PC-3 (cell line): Measurements from ENCODE around the gene CTNNA2. TPM values are rescaled to one million over a fixed set of nuclear protein-coding genes. Genes with fewer than 3 reads are reported as not detected.

Experiments used
- ATAC-seq: fragments of 200-7000 bp; cut with Tn5 transposase; 2 replicates; pipeline ENCODE4 v1.9.1; 2020; ENCODE audit warnings: mild to moderate bottlenecking, moderate library complexity
- BruUV-seq: library from RNA; stranded (reverse); fragments of 400-500 nt; replicated peaks from 2 replicates; lab custom pipeline; 2021; lab: Mats Ljungman, UMichigan
- CTCF ChIA-PET: fragments of 300-600 bp; sonication (Branson Sonifier 250); formaldehyde crosslinking; loops from one replicate; lab custom pipeline; 2022; ENCODE audit warnings: antibody characterized with exemption; lab: Charles Lee
- POLR2A ChIA-PET: fragments of 300-600 bp; sonication (Branson Sonifier 250); formaldehyde crosslinking; loops from one replicate; lab custom pipeline; 2022; ENCODE audit warnings: antibody characterized with exemption; ENCODE audit not compliant: unreplicated experiment; lab: Charles Lee
- DNase-seq: peaks from one replicate; pipeline ENCODE4 v3.0.0-alpha.2; 2015
- H2AFZ ChIP-seq: fragments of 300-600 bp; sonication (generic); 2 replicates; pipeline ENCODE4 v1.6.0; 2016; ENCODE audit warnings: antibody characterized with exemption, low read length
- H3F3A ChIP-seq: fragments of 300-600 bp; sonication (generic); one replicate; pipeline ENCODE4 v1.6.0; 2017; ENCODE audit warnings: antibody characterized with exemption, low read length, control low read depth, mild to moderate bottlenecking; ENCODE audit not compliant: unreplicated experiment
- H3K27ac ChIP-seq: fragments of 300-600 bp; sonication (generic); 2 replicates; pipeline ENCODE4 v1.5.1; 2016; ENCODE audit warnings: mild to moderate bottlenecking, low read length
- H3K27me3 ChIP-seq: fragments of 300-600 bp; sonication (generic); 2 replicates; pipeline ENCODE4 v1.6.1; 2016; ENCODE audit warnings: low read length, mixed read lengths
- H3K36me3 ChIP-seq: fragments of 300-600 bp; sonication (generic); 2 replicates; pipeline ENCODE4 v1.6.1; 2016; ENCODE audit warnings: low read depth, mixed run types, low read length, mixed read lengths
- H3K4me1 ChIP-seq: fragments of 300-600 bp; sonication (generic); 2 replicates; pipeline ENCODE4 v1.5.1; 2016; ENCODE audit warnings: low read length; ENCODE audit not compliant: insufficient read depth
- H3K4me2 ChIP-seq: fragments of 300-600 bp; sonication (generic); 2 replicates; pipeline ENCODE4 v1.6.0; 2016; ENCODE audit warnings: low read length
- H3K4me3 ChIP-seq: fragments of 300-600 bp; sonication (generic); 2 replicates; pipeline ENCODE4 v1.5.1; 2016; ENCODE audit warnings: mild to moderate bottlenecking, low read length, mixed read lengths
- H3K79me2 ChIP-seq: fragments of 300-600 bp; sonication (generic); 2 replicates; pipeline ENCODE4 v1.6.1; 2017; ENCODE audit warnings: low read length, mixed read lengths
- H3K9ac ChIP-seq: fragments of 300-600 bp; sonication (generic); 2 replicates; pipeline ENCODE4 v1.6.0; 2016; ENCODE audit warnings: mild to moderate bottlenecking, low read length
- H3K9me2 ChIP-seq: fragments of 300-600 bp; sonication (generic); replicated peaks from 2 replicates; pipeline ENCODE4 v1.6.1; 2016; ENCODE audit warnings: mixed run types, low read length, mixed read lengths
- H3K9me3 ChIP-seq: fragments of 300-600 bp; sonication (generic); 2 replicates; pipeline ENCODE4 v1.6.1; 2016; ENCODE audit warnings: low read length, mixed read lengths
- H4K20me1 ChIP-seq: fragments of 300-600 bp; sonication (generic); 2 replicates; pipeline ENCODE4 v1.6.1; 2016; ENCODE audit warnings: low read length, mixed read lengths
- CTCF ChIP-seq: fragments of 300-600 bp; sonication (generic); conservative IDR thresholded peaks from 2 replicates; pipeline ENCODE4 v1.5.1; 2017; ENCODE audit warnings: antibody characterized with exemption, low read depth, mild to moderate bottlenecking, low read length
- EZH2 ChIP-seq: fragments of 300-600 bp; sonication (generic); IDR thresholded peaks from one replicate; pipeline ENCODE4 v1.6.1; 2017; ENCODE audit warnings: antibody characterized with exemption, mild to moderate bottlenecking, low read length; ENCODE audit not compliant: unreplicated experiment
- EZH2phosphoT487 ChIP-seq: fragments of 300-600 bp; sonication (generic); IDR thresholded peaks from 2 replicates; pipeline ENCODE4 v1.6.1; 2018; ENCODE audit warnings: mild to moderate bottlenecking, antibody characterized with exemption, low read length, borderline replicate concordance
- intact Hi-C: fragments of 100-400 bp; cut with micrococcal nuclease; formaldehyde crosslinking; loops from 2 replicates; pipeline ENCODE4 v1.9.0; 2023
- total RNA-seq: library from RNA; depleted of rRNA; stranded (reverse); fragments of >200 nt; gene quantifications from 2 replicates; pipeline ENCODE4 v1.2.3, GENCODE V29; 2014

CTNNA2 gene
- total RNA-seq, 1 experiment from 2014 or later, result not detected

- H3K4me1 ChIP-seq, result no peaks in the 10 kb centered on the region
- DNase-seq (no peak), ATAC-seq (no peak)
- no peak overlapping the region for H3K4me3 ChIP-seq
- no peaks in the 10 kb centered on the region for H3K79me2 ChIP-seq
- no peaks in the 10 kb centered on the region for H4K20me1 ChIP-seq
- no peak overlapping the region for H2AFZ ChIP-seq
- H3K4me2 ChIP-seq, result no peak overlapping the region
- no peaks in the 10 kb centered on the region for H3K9me2 ChIP-seq
- intact Hi-C loops, result no loop called here
- CTCF ChIA-PET, result no interaction called here
- no peak overlapping the region for H3K27ac ChIP-seq
- H3K27me3 ChIP-seq, result no peaks in the 10 kb centered on the region
- TF ChIP-seq EZH2 (no peak), EZH2phosphoT487 (no peak), CTCF (no peak)
- no peaks in the 10 kb centered on the region for H3K36me3 ChIP-seq
- no TSS peak for BruUV-seq
- POLR2A ChIA-PET, result no interaction called here
- no peaks in the 10 kb centered on the region for H3F3A ChIP-seq
- H3K9ac ChIP-seq, result no peak overlapping the region
- no peaks in the 10 kb centered on the region for H3K9me3 ChIP-seq
Measured at GRCh38 chr2:80117401-80117800, 604.5 kb downstream of the CTNNA2 start.

GRCh38 chr2:80120866-80121265, 608.0 kb downstream of the CTNNA2 start:
- DNase-seq (no peak), ATAC-seq (no peak)
- Histone ChIP-seq H3K9me3 (peaks cover 10% of the 10 kb centered on the region; the same call in 1 of the 2 replicates), H3K4me3 (no peak overlapping the region), H3K36me3 (no peaks in the 10 kb centered on the region), H3K79me2 (no peaks in the 10 kb centered on the region), H3K9me2 (no peaks in the 10 kb centered on the region), H3K4me1 (no peaks in the 10 kb centered on the region), H3K27ac (no peak overlapping the region), H3F3A (no peaks in the 10 kb centered on the region), H3K9ac (no peak overlapping the region), H2AFZ (no peak overlapping the region), H3K4me2 (no peak overlapping the region), H4K20me1 (no peaks in the 10 kb centered on the region), H3K27me3 (no peaks in the 10 kb centered on the region)
- BruUV-seq, result no TSS peak
- TF ChIP-seq CTCF, result no peak
- no peak for TF ChIP-seq EZH2
- no peak for TF ChIP-seq EZH2phosphoT487
- POLR2A ChIA-PET, result no interaction called here
- intact Hi-C loops, result no loop called here
- CTCF ChIA-PET, result no interaction called here

DNA sequence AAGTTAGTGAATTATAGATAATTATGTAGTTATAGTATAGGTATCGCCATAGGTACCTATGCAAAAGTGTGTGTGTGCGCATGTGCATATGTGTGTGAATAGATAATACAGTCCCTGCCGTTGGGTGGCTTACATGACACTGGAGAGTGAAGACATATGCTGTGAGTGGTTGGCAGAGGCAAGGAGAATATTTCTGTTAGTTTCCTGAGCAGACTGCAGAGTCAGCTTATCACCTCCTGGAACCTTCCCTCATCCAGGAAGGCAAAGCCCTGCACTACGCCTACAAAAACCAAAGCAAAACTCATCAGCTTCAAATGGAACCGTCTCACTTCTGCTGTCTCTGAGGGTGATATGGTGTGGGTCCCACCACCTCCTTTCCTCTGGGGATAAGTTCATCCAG, 609.8 kb downstream of the CTNNA2 start:
- BruUV-seq, result no TSS peak
- Histone ChIP-seq H4K20me1 (no peaks in the 10 kb centered on the region), H2AFZ (no peak overlapping the region), H3K9ac (no peak overlapping the region), H3K9me2 (no peaks in the 10 kb centered on the region), H3K4me3 (no peak overlapping the region), H3K27ac (no peak overlapping the region), H3K27me3 (no peaks in the 10 kb centered on the region), H3K36me3 (no peaks in the 10 kb centered on the region), H3K79me2 (no peaks in the 10 kb centered on the region), H3K9me3 (peaks cover 10% of the 10 kb centered on the region; the same call in 1 of the 2 replicates), H3F3A (no peaks in the 10 kb centered on the region), H3K4me2 (no peak overlapping the region), H3K4me1 (no peaks in the 10 kb centered on the region)
- ChIA-PET POLR2A (no interaction called here), CTCF (no interaction called here)
- DNase-seq (no peak), ATAC-seq (no peak)
- no peak for TF ChIP-seq CTCF
- TF ChIP-seq EZH2, result no peak
- TF ChIP-seq EZH2phosphoT487, result no peak
- intact Hi-C loops, result no loop called here
